Midbrain (tissue), 1 donor: Measurements from ENCODE around the gene CACHD1.

Source experiments
- DNase-seq: peaks from one replicate; lab custom pipeline; 2025; lab: John Stamatoyannopoulos, UW

CACHD1 gene

GRCh38 chr1:64469977-64470664 is at the start of gene CACHD1:
Gene CACHD1, plus strand, starts transcription at chr1:64470129. Its CDS starts 616 bp downstream, at chr1:64470745.
- peak; percentile 82 for DNase-seq

GRCh38 chr1:64421377-64421776 is 48.6 kb upstream of the CACHD1 start:
- DNase-seq = no peak

GRCh38 chr1:64423526-64423925 is 46.4 kb upstream of the CACHD1 start:
- no peak for DNase-seq

GRCh38 chr1:64424412-64424811 is 45.5 kb upstream of the CACHD1 start:
- no peak for DNase-seq

GRCh38 chr1:64425521-64425920 is 44.4 kb upstream of the CACHD1 start:
- no peak for DNase-seq

- DNase-seq = no peak
Measured at GRCh38 chr1:64426681-64427080, 43.2 kb upstream of the CACHD1 start.

- DNase-seq = no peak
Measured at GRCh38 chr1:64427879-64428278, 42.0 kb upstream of the CACHD1 start.

GRCh38 chr1:64433308-64433707 is 36.6 kb upstream of the CACHD1 start:
- DNase-seq = no peak

GRCh38 chr1:64433747-64434146 is 36.2 kb upstream of the CACHD1 start:
- DNase-seq = no peak

GRCh38 chr1:64435000-64435399 is 34.9 kb upstream of the CACHD1 start:
- no peak for DNase-seq

GRCh38 chr1:64437453-64437852 is 32.5 kb upstream of the CACHD1 start:
- no peak for DNase-seq

- no peak for DNase-seq
Measured at GRCh38 chr1:64440183-64440826, 29.6 kb upstream of the CACHD1 start.

- DNase-seq = no peak
Measured at GRCh38 chr1:64451440-64451839, 18.5 kb upstream of the CACHD1 start.

GRCh38 chr1:64453688-64454087 is 16.2 kb upstream of the CACHD1 start:
- DNase-seq = no peak

GRCh38 chr1:64458915-64459314 is 11.0 kb upstream of the CACHD1 start:
- no peak for DNase-seq

GRCh38 chr1:64459743-64460142 is 10.2 kb upstream of the CACHD1 start:
- no peak for DNase-seq

- no peak for DNase-seq
Measured at GRCh38 chr1:64466033-64466432, 3.9 kb upstream of the CACHD1 start.

- no peak for DNase-seq
Measured at GRCh38 chr1:64469116-64469976, 583 bp upstream of the CACHD1 start.

- DNase-seq = no peak
Measured at GRCh38 chr1:64470665-64471217, 812 bp downstream of the CACHD1 start.

- peak; percentile 31 for DNase-seq
Measured at GRCh38 chr1:64471218-64472039, 1.5 kb downstream of the CACHD1 start.

GRCh38 chr1:64472040-64472376 is 2.1 kb downstream of the CACHD1 start:
- DNase-seq = no peak

GRCh38 chr1:64472805-64473204 is 2.9 kb downstream of the CACHD1 start:
- DNase-seq = no peak
